ENCODE measurements around the gene INPP4B. TPM values are rescaled to one million over a fixed set of nuclear protein-coding genes. Genes with fewer than 3 reads are reported as not detected.

INPP4B gene
- total and polyA plus RNA-seq, 9 donors, result 1.7 to 14.7 (median 10.7) TPM

GRCh38 chr4:142725886-142726285 is 120.2 kb downstream of the INPP4B start:
- H3K27ac ChIP-seq, result no peak overlapping the region
- no peaks in the 10 kb centered on the region for H3K9me3 ChIP-seq
- intact Hi-C loops (cut with DNase I), result no loop called here
- TF ChIP-seq POLR2A (IDR thresholded peaks at IDR 0.05) (no peak), EP300 (IDR thresholded peaks at IDR 0.05) (no peak), CTCF (IDR thresholded peaks at IDR 0.05) (no peak)
- H3K27me3 ChIP-seq, result peaks cover 2% of the 10 kb centered on the region
- H3K36me3 ChIP-seq, result no peaks in the 10 kb centered on the region
- WGBS, 3 donors, result 82 to 87% (median 86%) methylated on average over 2 of the region's 2 CpGs
- no peaks in the 10 kb centered on the region for H3K4me1 ChIP-seq (ENCODE audit: insufficient read depth)
- no peak for DNase-seq
- H3K4me3 ChIP-seq, result no peak overlapping the region

DNA sequence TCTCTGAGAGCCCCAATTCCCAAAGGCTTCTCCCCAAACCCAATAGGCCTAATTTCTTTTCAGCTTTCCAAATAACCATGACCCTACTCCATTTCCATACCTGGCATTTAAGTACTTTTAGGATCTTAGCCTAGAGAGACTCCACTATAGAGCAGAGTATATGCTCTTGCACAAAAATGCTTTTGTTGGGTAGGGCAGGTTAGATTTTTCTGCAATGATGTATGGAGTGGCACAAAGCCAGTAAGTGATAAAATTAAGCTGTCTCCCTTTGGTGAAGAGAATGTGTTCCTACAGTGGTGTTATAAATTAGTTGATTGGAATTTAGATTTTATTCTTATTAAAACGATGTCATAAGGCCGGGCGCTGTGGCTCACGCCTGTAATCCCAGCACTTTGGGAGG is 124.9 kb downstream of the INPP4B start:
- Histone ChIP-seq H3K4me3 (no peak overlapping the region), H3K4me1 (ENCODE audit: insufficient read depth) (no peaks in the 10 kb centered on the region), H3K27me3 (peaks cover 2% of the 10 kb centered on the region), H3K27ac (no peak overlapping the region), H3K9me3 (no peaks in the 10 kb centered on the region), H3K36me3 (no peaks in the 10 kb centered on the region)
- DNase-seq, result no peak
- intact Hi-C loops (cut with DNase I), result no loop called here
- WGBS, 3 donors, result 93 to 98% (median 95%) methylated on average over 4 of the region's 4 CpGs
- no peak for TF ChIP-seq CTCF (IDR thresholded peaks at IDR 0.05)
- no peak for TF ChIP-seq EP300 (IDR thresholded peaks at IDR 0.05)
- no peak for TF ChIP-seq POLR2A (IDR thresholded peaks at IDR 0.05)

DNA sequence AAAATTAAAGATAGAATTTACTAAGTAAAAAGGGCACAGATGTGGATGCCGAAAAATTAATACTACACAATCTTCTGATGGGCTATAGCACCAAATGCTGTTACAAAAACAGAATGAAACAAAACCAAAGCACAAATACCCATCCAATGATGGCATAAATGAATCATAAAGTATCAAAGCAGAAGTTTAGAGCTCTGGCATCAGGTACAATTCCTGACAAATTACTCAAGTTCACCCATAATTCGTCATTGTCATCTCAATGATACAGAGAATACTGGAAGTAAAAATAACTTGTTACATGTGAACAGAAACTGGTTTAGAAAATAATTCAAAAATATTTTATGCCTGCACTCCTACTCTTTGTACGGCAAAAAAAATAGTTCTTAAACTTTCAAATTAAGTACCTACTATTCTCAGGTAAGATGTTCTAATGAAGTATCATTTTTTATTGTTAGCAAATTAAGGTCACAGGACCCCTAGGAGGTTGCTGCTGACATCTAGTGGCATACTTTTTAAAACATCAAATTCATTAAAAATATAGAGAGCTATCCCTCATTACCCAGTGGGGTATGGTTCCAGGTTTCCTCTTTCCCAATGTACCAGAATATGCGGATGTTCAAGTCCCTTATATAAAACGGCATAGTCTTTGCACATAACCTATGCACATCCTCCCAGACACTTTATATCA is 126.1 kb downstream of the INPP4B start:
- intact Hi-C loops (cut with DNase I), result no loop called here

DNA sequence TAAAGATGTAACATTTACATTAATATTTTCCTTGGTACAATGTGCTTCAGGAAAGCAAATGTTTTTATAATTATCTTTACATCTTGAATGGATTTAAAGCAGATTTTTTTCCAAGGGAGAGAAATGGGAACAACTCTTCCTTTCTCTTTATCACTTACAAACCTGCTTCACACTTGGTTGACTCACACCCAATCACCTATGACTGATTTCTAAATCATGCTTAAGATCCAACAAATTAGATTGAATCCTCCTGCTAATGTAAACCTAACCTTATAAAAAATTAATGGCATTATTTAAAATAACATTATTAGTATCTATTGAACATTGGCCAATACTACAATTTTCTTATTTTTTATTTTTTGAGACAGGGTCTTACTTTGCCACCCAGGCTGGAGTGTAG is 127.1 kb downstream of the INPP4B start:
- H3K27ac ChIP-seq, result no peak overlapping the region
- H3K36me3 ChIP-seq, result no peaks in the 10 kb centered on the region
- H3K4me1 ChIP-seq (ENCODE audit: insufficient read depth), result no peaks in the 10 kb centered on the region
- intact Hi-C loops (cut with DNase I), result no loop called here
- H3K27me3 ChIP-seq, result no peaks in the 10 kb centered on the region
- no peak for DNase-seq
- H3K4me3 ChIP-seq, result no peak overlapping the region
- TF ChIP-seq CTCF (IDR thresholded peaks at IDR 0.05) (no peak), EP300 (IDR thresholded peaks at IDR 0.05) (no peak), POLR2A (IDR thresholded peaks at IDR 0.05) (no peak)
- H3K9me3 ChIP-seq, result no peaks in the 10 kb centered on the region

More for the DNA sequence above, 126.1 kb downstream of the INPP4B start:
- TF ChIP-seq POLR2A (IDR thresholded peaks at IDR 0.05), result no peak
- no peak for TF ChIP-seq CTCF (IDR thresholded peaks at IDR 0.05)
- TF ChIP-seq EP300 (IDR thresholded peaks at IDR 0.05), result no peak
- H3K4me1 ChIP-seq (ENCODE audit: insufficient read depth), result no peaks in the 10 kb centered on the region
- H3K4me3 ChIP-seq, result no peak overlapping the region
- no peaks in the 10 kb centered on the region for H3K36me3 ChIP-seq
- H3K9me3 ChIP-seq, result no peaks in the 10 kb centered on the region
- no peak for DNase-seq
- no peak overlapping the region for H3K27ac ChIP-seq
- peaks cover 2% of the 10 kb centered on the region for H3K27me3 ChIP-seq
- 70 to 75% (median 72%) methylated on average over 5 of the region's 5 CpGs for WGBS, 3 donors

All from ovary (tissue), 9 donors.